ENCODE measurements around the gene DNM2.
A peak's percentile ranks its signal among the peaks of the same experiment; 100 is the strongest.

Gene DNM2

GRCh38 chr19:10723591-10723990 lies 5.7 kb downstream of the DNM2 start:
- TF ChIP-seq CTCF (IDR thresholded peaks at IDR 0.05; ENCODE audit: extremely low read depth, insufficient read depth, missing control alignments), result no peak
- in situ Hi-C loops (cut with MboI; ENCODE audit: low pct_unique_long_range_greater_than_20kb, low sequenced_read_pairs, unreplicated experiment), result no loop called here
- DNase-seq (ENCODE audit: low spot score), result no peak

- in situ Hi-C loops (cut with MboI; ENCODE audit: low pct_unique_long_range_greater_than_20kb, low sequenced_read_pairs, unreplicated experiment), result no loop called here
- DNase-seq (ENCODE audit: low spot score), result peak; percentile 9
- no peak for TF ChIP-seq CTCF (IDR thresholded peaks at IDR 0.05; ENCODE audit: extremely low read depth, insufficient read depth, missing control alignments)
Measured at GRCh38 chr19:10724573-10725071, 6.7 kb downstream of the DNM2 start.

GRCh38 chr19:10725415-10725814 lies 7.5 kb downstream of the DNM2 start:
- DNase-seq (ENCODE audit: low spot score), result no peak
- in situ Hi-C loops (cut with MboI; ENCODE audit: low pct_unique_long_range_greater_than_20kb, low sequenced_read_pairs, unreplicated experiment), result no loop called here
- TF ChIP-seq CTCF (IDR thresholded peaks at IDR 0.05; ENCODE audit: extremely low read depth, insufficient read depth, missing control alignments), result no peak

- DNase-seq (ENCODE audit: low spot score), result no peak
- in situ Hi-C loops (cut with MboI; ENCODE audit: low pct_unique_long_range_greater_than_20kb, low sequenced_read_pairs, unreplicated experiment), result no loop called here
- TF ChIP-seq CTCF (IDR thresholded peaks at IDR 0.05; ENCODE audit: extremely low read depth, insufficient read depth, missing control alignments), result no peak
Measured at GRCh38 chr19:10726268-10726667, 8.4 kb downstream of the DNM2 start.

GRCh38 chr19:10727685-10728201 lies 9.9 kb downstream of the DNM2 start:
- no peak for DNase-seq (ENCODE audit: low spot score)
- in situ Hi-C loops (cut with MboI; ENCODE audit: low pct_unique_long_range_greater_than_20kb, low sequenced_read_pairs, unreplicated experiment), result no loop called here
- TF ChIP-seq CTCF (IDR thresholded peaks at IDR 0.05; ENCODE audit: extremely low read depth, insufficient read depth, missing control alignments), result no peak

GRCh38 chr19:10729411-10729810 lies 11.5 kb downstream of the DNM2 start:
- in situ Hi-C loops (cut with MboI; ENCODE audit: low pct_unique_long_range_greater_than_20kb, low sequenced_read_pairs, unreplicated experiment), result no loop called here
- no peak for DNase-seq (ENCODE audit: low spot score)
- TF ChIP-seq CTCF (IDR thresholded peaks at IDR 0.05; ENCODE audit: extremely low read depth, insufficient read depth, missing control alignments), result no peak

All from GM13977 (cell line).